Hepatic stellate cell (primary cell): ENCODE measurements around the gene CSAG1.
"Not testable (repeated sequence)": the region's sequence is repeated elsewhere in the genome, so short reads cannot be mapped to it uniquely, and the experiment has no call there.

Experiments
- DNase-seq: peaks from one replicate; pipeline ENCODE4 v3.0.0; 2011; ENCODE audit warnings: low spot score

CSAG1 gene

GRCh38 chrX:152733261-152733975 lies at the start of gene CSAG1, which contains the start of gene MAGEA12:
TSS of gene CSAG1 (minus strand) at chrX:152733721. CDS start at chrX:152732460, 1,261 bp downstream.
TSS of gene MAGEA12 (plus strand) at chrX:152733757. CDS start at chrX:152736162, 2,405 bp downstream.
- DNase-seq = no peak

- DNase-seq = not testable (repeated sequence)
Observed at GRCh38 chrX:152769549-152770289, 36.2 kb upstream of the CSAG1 start, which contains the start of gene MAGEA6. TSS of gene MAGEA6 (minus strand) at chrX:152769689. CDS start at chrX:152767650, 2,039 bp downstream.

- DNase-seq = not testable (repeated sequence)
Observed at GRCh38 chrX:152766562-152766961, 33.0 kb upstream of the CSAG1 start.

- not testable (repeated sequence) for DNase-seq
Observed at GRCh38 chrX:152761582-152761981, 28.1 kb upstream of the CSAG1 start.

- not testable (repeated sequence) for DNase-seq
Observed at GRCh38 chrX:152759544-152759943, 26.0 kb upstream of the CSAG1 start.

GRCh38 chrX:152758918-152759317 lies 25.4 kb upstream of the CSAG1 start, which contains the start of gene CSAG3:
TSS of gene CSAG3 (plus strand) at chrX:152759218.
- not testable (repeated sequence) for DNase-seq

- not testable (repeated sequence) for DNase-seq
Observed at GRCh38 chrX:152754871-152755270, 21.4 kb upstream of the CSAG1 start.

- not testable (repeated sequence) for DNase-seq
Observed at GRCh38 chrX:152753686-152754650, 20.4 kb upstream of the CSAG1 start, which contains the start of gene MAGEA2. TSS of gene MAGEA2 (minus strand) at chrX:152753842. CDS start at chrX:152751363, 2,479 bp downstream.

GRCh38 chrX:152738560-152738959 lies 5.0 kb upstream of the CSAG1 start:
- no peak for DNase-seq

GRCh38 chrX:152736528-152736927 lies 3.0 kb upstream of the CSAG1 start:
- DNase-seq = not testable (repeated sequence)

- no peak for DNase-seq
Observed at GRCh38 chrX:152735860-152736511, 2.5 kb upstream of the CSAG1 start.

GRCh38 chrX:152735101-152735500 lies 1.6 kb upstream of the CSAG1 start:
- DNase-seq = no peak

GRCh38 chrX:152734143-152734858 lies 780 bp upstream of the CSAG1 start:
- not testable (repeated sequence) for DNase-seq

GRCh38 chrX:152725409-152725808 lies 8.1 kb downstream of the CSAG1 start:
- no peak for DNase-seq

- not testable (repeated sequence) for DNase-seq
Observed at GRCh38 chrX:152713815-152714787, 19.4 kb downstream of the CSAG1 start, which contains the start of gene MAGEA2B. TSS of gene MAGEA2B (plus strand) at chrX:152714628. CDS start at chrX:152717107, 2,479 bp downstream.

- not testable (repeated sequence) for DNase-seq
Observed at GRCh38 chrX:152713195-152713594, 20.3 kb downstream of the CSAG1 start.

- DNase-seq = not testable (repeated sequence)
Observed at GRCh38 chrX:152709173-152709572, 24.3 kb downstream of the CSAG1 start, which contains the start of gene CSAG2. TSS of gene CSAG2 (minus strand) at chrX:152709273. CDS start at chrX:152709112, 161 bp downstream.

GRCh38 chrX:152706500-152706899 lies 27.0 kb downstream of the CSAG1 start:
- not testable (repeated sequence) for DNase-seq

GRCh38 chrX:152700390-152700789 lies 33.1 kb downstream of the CSAG1 start:
- not testable (repeated sequence) for DNase-seq
